AG10803 (cell line): Measurements from ENCODE around the gene COL5A3.
A peak's percentile ranks its signal among the peaks of the same experiment; 100 is the strongest.

Source experiments
- DNase-seq: peaks from one replicate; pipeline ENCODE4 v3.0.0; 2010; ENCODE audit warnings: low read depth
- H3K4me3 ChIP-seq: 2 replicates; pipeline ENCODE4 v1.5.1; 2011; ENCODE audit warnings: mild to moderate bottlenecking, low read length, control low read depth
- TF ChIP-seq, protein P1 (sequence below): conservative IDR thresholded peaks from 2 replicates; pipeline ENCODE4 v1.5.1; 2011; ENCODE audit warnings: mild to moderate bottlenecking, low read length, control low read depth, inconsistent platforms

The COL5A3 gene

DNA sequence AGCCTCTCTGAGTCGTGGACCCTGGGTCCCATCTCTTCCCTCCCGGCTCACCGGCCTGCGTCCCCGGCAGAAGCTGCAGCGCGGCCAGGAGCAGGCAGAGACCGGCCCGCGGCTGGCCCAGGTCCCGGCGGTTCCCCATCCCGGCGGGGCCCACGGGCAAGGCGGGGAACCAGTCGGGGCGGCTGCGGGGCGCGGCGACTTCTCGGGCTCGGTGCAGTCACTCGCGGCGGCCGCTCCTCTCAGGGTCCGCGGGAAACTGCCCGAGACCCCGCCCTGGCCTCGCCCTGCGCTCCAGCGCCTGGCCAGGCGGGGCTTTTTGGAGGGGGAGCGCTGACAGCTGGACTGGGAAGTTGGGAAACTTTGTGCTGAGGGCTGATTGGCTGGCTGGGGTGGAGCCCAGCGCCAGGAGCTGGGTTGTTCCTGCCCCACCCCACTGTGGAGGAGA, at the start of gene COL5A3:
Gene COL5A3, minus strand, starts transcription at position 258 of the 445 bp plus-strand sequence. Its CDS starts 119 bp downstream, at position 139.
- peak; percentile 80 for DNase-seq
- TF ChIP-seq, protein P1, sequence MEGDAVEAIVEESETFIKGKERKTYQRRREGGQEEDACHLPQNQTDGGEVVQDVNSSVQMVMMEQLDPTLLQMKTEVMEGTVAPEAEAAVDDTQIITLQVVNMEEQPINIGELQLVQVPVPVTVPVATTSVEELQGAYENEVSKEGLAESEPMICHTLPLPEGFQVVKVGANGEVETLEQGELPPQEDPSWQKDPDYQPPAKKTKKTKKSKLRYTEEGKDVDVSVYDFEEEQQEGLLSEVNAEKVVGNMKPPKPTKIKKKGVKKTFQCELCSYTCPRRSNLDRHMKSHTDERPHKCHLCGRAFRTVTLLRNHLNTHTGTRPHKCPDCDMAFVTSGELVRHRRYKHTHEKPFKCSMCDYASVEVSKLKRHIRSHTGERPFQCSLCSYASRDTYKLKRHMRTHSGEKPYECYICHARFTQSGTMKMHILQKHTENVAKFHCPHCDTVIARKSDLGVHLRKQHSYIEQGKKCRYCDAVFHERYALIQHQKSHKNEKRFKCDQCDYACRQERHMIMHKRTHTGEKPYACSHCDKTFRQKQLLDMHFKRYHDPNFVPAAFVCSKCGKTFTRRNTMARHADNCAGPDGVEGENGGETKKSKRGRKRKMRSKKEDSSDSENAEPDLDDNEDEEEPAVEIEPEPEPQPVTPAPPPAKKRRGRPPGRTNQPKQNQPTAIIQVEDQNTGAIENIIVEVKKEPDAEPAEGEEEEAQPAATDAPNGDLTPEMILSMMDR: no peak
- peak within 1 kb of the TSS; percentile 88 for H3K4me3 ChIP-seq

DNA sequence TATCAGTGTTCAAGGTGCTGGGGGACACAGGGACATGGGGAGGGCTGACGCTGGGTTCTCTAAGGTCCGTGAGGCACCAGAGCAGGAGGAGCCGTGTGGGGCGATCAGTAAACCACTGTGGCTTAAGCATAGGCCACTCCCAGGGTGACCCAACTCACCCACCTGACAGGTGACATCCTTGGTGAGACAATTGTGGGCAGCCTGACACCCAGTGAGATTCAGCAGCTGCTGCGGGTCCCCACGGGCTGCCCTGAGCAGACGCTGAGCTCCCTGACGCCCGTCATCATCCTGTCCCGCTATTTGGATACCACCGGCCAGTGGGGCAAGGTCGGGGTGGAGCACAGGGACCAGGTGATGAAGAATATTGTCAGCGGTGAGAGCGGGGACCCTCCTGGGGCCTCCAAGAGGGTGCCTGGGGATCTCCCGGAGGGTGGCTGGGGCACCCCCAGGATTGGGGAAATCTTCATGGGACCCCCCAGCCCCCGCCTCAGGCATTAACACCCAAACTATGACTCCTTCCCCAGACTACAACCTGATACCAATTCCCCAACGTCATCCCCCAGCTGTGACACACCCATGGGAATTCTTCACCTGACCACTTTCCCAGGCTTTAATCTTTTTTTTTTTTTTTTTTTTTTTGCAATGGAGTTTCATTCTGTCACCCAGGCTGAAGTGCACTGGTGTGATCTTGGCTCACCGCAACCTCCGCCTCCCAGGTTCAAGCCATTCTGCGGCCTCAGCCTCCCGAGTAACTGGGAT, 42.5 kb upstream of the COL5A3 start:
- TF ChIP-seq, protein P1: no peak
- DNase-seq: no peak
- H3K4me3 ChIP-seq: no peak overlapping the region

DNA sequence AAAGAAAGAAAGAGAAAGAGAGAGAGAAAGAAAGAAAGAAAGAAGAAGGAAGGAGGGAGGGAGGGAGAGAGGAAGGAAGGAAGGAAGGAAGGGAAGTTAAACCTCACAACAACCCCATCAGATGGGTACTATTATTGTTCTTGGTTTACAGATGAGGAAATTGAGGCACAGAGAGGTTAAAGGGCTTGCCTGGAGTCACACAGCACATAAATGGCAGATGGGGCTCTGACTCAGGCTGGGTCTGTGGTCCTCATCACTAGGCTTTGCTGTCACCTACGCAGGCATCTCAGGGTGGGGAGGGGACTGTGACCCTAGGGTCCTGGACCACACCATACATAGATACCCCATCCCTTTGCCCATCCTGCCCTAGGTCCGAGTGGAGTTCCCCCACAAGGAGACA, 39.3 kb upstream of the COL5A3 start:
- DNase-seq: no peak
- no peak overlapping the region for H3K4me3 ChIP-seq
- TF ChIP-seq, protein P1: no peak

DNA sequence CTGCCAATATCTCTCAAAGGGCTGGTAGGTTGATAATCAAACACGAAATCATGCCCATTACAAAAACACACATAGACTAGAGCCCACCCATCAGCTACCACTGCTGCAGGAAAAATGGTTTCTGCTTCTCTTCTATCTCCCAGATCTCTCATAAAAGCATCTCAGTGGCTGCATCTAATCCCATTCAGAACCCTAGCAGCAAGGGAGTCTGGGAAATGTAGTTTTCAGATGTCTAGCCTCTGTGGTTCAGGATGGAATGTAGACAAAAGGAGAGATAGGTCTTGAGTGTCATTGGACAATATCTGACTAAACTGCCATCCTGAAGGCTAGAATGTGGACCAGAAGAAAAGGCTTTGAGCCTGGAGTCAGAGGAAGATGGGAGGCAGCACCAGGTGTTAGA, 35.1 kb upstream of the COL5A3 start:
- no peak overlapping the region for H3K4me3 ChIP-seq
- DNase-seq: no peak
- TF ChIP-seq, protein P1: no peak

DNA sequence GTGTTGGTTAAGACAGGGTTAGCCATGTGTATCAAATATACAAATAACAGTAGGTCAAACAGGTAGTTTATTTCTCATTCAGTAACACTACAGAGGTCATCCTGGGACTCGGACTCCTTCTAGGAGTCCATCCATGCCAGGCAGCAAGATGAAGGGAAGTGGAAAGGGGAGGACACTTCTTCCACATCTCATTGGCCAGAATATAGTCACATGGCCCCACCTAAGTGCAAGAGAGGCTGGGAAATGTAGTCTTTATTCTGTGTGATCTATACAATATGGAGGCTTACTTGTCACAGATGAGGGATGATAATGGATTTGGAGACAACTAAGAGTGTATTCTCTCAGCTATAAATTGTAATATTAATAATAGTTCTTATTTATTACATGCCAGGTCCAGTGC, 34.1 kb upstream of the COL5A3 start:
- no peak for DNase-seq
- no peak overlapping the region for H3K4me3 ChIP-seq
- TF ChIP-seq, protein P1: no peak

DNA sequence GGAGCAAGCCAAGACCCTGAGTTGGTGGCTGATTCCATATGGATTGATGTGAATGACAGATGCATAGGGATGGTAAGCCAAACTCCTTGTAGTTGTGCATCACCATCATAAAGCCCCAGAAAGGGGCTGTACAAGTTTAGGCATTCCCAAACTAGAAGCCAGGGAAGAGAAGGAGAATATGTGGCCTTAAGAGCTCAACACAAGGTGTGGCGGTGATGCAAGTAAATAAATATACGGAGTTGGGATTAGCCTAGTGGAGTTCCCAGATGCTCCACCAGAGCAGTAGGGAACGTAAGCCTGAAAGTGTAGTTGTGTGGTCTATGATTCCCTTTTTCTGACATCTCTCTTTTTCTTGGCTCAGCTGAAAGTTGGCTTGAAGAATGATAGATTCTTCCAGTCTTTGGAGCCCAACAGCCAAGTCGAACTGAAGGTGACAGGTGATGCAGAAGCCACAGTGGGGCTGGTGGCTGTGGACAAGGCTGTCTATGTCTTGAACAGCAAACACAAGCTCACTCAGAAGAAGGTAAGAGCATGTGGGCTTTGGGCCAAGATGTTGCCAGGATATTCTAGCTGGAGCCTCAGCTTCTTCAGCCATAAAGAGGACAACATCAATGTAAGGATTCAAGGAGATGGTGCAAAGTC, 33.1 kb upstream of the COL5A3 start:
- DNase-seq: peak; percentile 39

More for the DNA sequence above, 33.1 kb upstream of the COL5A3 start:
- no peak overlapping the region for H3K4me3 ChIP-seq
- TF ChIP-seq, protein P1: no peak
